Transverse colon (tissue), 4 donors: ENCODE measurements around the gene RNF224.

Experiments
- EP300 ChIP-seq: sonication (generic); formaldehyde crosslinking; IDR thresholded peaks from one replicate; pipeline ENCODE4 v1.6.1; 2017; ENCODE audit warnings: antibody characterized with exemption, low read depth
- POLR2A ChIP-seq: fragments of 450-650 bp; IDR thresholded peaks from one replicate; pipeline ENCODE4 v1.6.1; 2016; ENCODE audit warnings: antibody characterized with exemption, mild to moderate bottlenecking, moderate library complexity
- POLR2AphosphoS5 ChIP-seq, 3 donors: sonication (generic); formaldehyde crosslinking; IDR thresholded peaks; one replicate each; pipeline ENCODE4 v1.6.1; 2016; ENCODE audit warnings: antibody characterized with exemption in 3 of 3
- TF ChIP-seq, protein P1 (sequence below), 5 experiments: fragments of 200-600 bp in 3 of 5; fragments of 450-650 bp in 2 of 5; sonication (generic) in 3 of 5; IDR thresholded peaks; 1 replicate in 2 of 5; 2 replicates in 3 of 5; pipeline ENCODE4 v1.5.1; 2016 to 2017; ENCODE audit warnings: antibody characterized with exemption in 5 of 5, inconsistent platforms in 3 of 5, mild to moderate bottlenecking in 2 of 5, moderate library complexity in 1 of 5

GRCh38 chr9:137252555-137253506, 25.5 kb downstream of the RNF224 start:
- TF ChIP-seq, protein P1, sequence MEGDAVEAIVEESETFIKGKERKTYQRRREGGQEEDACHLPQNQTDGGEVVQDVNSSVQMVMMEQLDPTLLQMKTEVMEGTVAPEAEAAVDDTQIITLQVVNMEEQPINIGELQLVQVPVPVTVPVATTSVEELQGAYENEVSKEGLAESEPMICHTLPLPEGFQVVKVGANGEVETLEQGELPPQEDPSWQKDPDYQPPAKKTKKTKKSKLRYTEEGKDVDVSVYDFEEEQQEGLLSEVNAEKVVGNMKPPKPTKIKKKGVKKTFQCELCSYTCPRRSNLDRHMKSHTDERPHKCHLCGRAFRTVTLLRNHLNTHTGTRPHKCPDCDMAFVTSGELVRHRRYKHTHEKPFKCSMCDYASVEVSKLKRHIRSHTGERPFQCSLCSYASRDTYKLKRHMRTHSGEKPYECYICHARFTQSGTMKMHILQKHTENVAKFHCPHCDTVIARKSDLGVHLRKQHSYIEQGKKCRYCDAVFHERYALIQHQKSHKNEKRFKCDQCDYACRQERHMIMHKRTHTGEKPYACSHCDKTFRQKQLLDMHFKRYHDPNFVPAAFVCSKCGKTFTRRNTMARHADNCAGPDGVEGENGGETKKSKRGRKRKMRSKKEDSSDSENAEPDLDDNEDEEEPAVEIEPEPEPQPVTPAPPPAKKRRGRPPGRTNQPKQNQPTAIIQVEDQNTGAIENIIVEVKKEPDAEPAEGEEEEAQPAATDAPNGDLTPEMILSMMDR (IDR thresholded peaks at IDR 0.05), result no peak
- TF ChIP-seq EP300 (no peak), POLR2AphosphoS5 (IDR thresholded peaks at IDR 0.05) (no peak), POLR2A (no peak)
